ENCODE results near the gene FNBP1. TPM values are rescaled to one million over a fixed set of nuclear protein-coding genes. Genes with fewer than 3 reads are reported as not detected.
"Not testable (repeated sequence)": the region's sequence is repeated elsewhere in the genome, so short reads cannot be mapped to it uniquely, and the experiment has no call there.

Gene FNBP1
- total RNA-seq, 6 experiments from 2014 or later, result 11.7 to 27.1 (median 15.9) TPM

DNA sequence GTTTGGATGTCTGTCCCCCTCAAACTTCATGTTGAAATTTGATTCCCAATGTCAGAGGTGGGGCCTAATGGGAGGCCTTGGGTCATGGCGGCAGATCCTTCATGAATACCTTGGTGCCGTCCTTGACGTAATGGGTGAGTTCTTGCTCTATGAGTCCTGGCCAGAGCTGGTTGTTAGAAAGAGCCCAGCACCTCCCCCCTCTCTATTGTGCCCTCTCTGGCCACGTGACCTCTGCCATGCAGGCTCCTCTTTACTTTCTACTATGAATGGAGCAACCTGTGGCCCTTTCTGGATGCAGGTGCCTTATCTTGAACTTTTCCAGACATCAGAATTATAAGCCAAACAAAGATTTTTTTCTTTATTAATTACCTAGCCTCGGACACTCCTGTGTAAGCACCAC, 40.7 kb downstream of the FNBP1 start:
- no peak for ATAC-seq
- TF ChIP-seq CTCF (IDR thresholded peaks at IDR 0.05) (no peak), POLR2A (IDR thresholded peaks at IDR 0.05) (no peak)
- Histone ChIP-seq H3K36me3 (no peaks in the 10 kb centered on the region), H3K27me3 (no peaks in the 10 kb centered on the region), H3K4me3 (no peak overlapping the region), H3K9me3 (no peaks in the 10 kb centered on the region), H3K4me1 (no peaks in the 10 kb centered on the region), H3K27ac (no peak overlapping the region)
- WGBS (ENCODE audit: insufficient coverage, low coverage, low lambda C conversion rate, missing lambda C conversion rate), result 94% methylated on average over 5 of the region's 5 CpGs
- no peak for DNase-seq
- intact Hi-C loops (cut with DNase I), result no loop called here

GRCh38 chr9:130001190-130001589, 41.8 kb downstream of the FNBP1 start:
- Histone ChIP-seq H3K9me3 (no peaks in the 10 kb centered on the region), H3K36me3 (no peaks in the 10 kb centered on the region), H3K4me1 (no peaks in the 10 kb centered on the region), H3K27ac (no peak overlapping the region), H3K27me3 (no peaks in the 10 kb centered on the region), H3K4me3 (no peak overlapping the region)
- intact Hi-C loops (cut with DNase I), result no loop called here
- DNase-seq (no peak), ATAC-seq (no peak)
- 68% methylated on average over 7 of the region's 7 CpGs for WGBS (ENCODE audit: insufficient coverage, low coverage, low lambda C conversion rate, missing lambda C conversion rate)
- TF ChIP-seq POLR2A (IDR thresholded peaks at IDR 0.05), result no peak
- TF ChIP-seq CTCF (IDR thresholded peaks at IDR 0.05), result no peak

GRCh38 chr9:129999141-129999510, 43.9 kb downstream of the FNBP1 start:
- no peak overlapping the region for H3K27ac ChIP-seq
- peaks cover 0 to 9% (median 0%) of the 10 kb centered on the region in 4 donors for H3K4me1 ChIP-seq
- ATAC-seq (no peak), DNase-seq (no peak)
- no peaks in the 10 kb centered on the region for H3K9me3 ChIP-seq
- TF ChIP-seq CTCF (IDR thresholded peaks at IDR 0.05) (no peak), POLR2A (IDR thresholded peaks at IDR 0.05) (no peak)
- H3K4me3 ChIP-seq, result no peak overlapping the region
- 65% methylated on average over 5 of the region's 5 CpGs for WGBS (ENCODE audit: insufficient coverage, low coverage, low lambda C conversion rate, missing lambda C conversion rate)
- no peaks in the 10 kb centered on the region for H3K27me3 ChIP-seq
- H3K36me3 ChIP-seq, result no peaks in the 10 kb centered on the region
- intact Hi-C loops (cut with DNase I), result no loop called here

- Histone ChIP-seq H3K4me3 (no peak overlapping the region), H3K36me3 (no peaks in the 10 kb centered on the region), H3K4me1 (peaks cover 0 to 9% (median 0%) of the 10 kb centered on the region in 4 donors), H3K27me3 (no peaks in the 10 kb centered on the region), H3K9me3 (no peaks in the 10 kb centered on the region), H3K27ac (no peak overlapping the region)
- 70% methylated on average over 5 of the region's 5 CpGs for WGBS (ENCODE audit: insufficient coverage, low coverage, low lambda C conversion rate, missing lambda C conversion rate)
- intact Hi-C loops (cut with DNase I), result no loop called here
- no peak for DNase-seq
- TF ChIP-seq POLR2A (IDR thresholded peaks at IDR 0.05), result no peak
- TF ChIP-seq CTCF (IDR thresholded peaks at IDR 0.05), result no peak
- no peak for ATAC-seq
Observed at GRCh38 chr9:129998491-129999140, 44.4 kb downstream of the FNBP1 start.

DNA sequence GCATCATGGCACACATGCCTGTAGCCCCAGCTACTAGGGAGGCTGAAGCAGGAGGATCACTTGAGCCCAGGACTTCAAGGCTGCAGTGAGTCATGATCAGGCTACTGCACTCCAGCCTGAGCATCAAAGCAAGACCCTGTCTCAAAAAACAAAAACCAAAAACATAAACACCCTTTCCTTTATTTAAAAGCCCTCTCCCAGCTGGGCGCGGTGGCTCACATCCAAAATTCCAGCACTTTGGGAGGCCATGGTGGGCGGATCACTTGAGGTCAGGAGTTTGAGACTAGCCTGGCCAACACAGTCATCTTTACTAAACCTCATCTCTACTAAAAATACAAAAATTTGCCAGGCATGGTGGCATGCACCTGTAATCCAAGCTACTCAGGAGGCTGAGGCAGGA, 45.3 kb downstream of the FNBP1 start:
- H3K4me1 ChIP-seq; ATAC-seq; DNase-seq; H3K27ac ChIP-seq; H3K36me3 ChIP-seq; H3K4me3 ChIP-seq; intact Hi-C loops (cut with DNase I); H3K27me3 ChIP-seq; H3K9me3 ChIP-seq: not testable (repeated sequence)
- WGBS (ENCODE audit: insufficient coverage, low coverage, low lambda C conversion rate, missing lambda C conversion rate), result no CpG with 5 or more reads among the region's 3 CpGs
